Measurements from ENCODE around the gene NTM.

GRCh38 chr11:131331010-131331409 lies 39.4 kb upstream of the NTM start:
- TF ChIP-seq, protein P1, sequence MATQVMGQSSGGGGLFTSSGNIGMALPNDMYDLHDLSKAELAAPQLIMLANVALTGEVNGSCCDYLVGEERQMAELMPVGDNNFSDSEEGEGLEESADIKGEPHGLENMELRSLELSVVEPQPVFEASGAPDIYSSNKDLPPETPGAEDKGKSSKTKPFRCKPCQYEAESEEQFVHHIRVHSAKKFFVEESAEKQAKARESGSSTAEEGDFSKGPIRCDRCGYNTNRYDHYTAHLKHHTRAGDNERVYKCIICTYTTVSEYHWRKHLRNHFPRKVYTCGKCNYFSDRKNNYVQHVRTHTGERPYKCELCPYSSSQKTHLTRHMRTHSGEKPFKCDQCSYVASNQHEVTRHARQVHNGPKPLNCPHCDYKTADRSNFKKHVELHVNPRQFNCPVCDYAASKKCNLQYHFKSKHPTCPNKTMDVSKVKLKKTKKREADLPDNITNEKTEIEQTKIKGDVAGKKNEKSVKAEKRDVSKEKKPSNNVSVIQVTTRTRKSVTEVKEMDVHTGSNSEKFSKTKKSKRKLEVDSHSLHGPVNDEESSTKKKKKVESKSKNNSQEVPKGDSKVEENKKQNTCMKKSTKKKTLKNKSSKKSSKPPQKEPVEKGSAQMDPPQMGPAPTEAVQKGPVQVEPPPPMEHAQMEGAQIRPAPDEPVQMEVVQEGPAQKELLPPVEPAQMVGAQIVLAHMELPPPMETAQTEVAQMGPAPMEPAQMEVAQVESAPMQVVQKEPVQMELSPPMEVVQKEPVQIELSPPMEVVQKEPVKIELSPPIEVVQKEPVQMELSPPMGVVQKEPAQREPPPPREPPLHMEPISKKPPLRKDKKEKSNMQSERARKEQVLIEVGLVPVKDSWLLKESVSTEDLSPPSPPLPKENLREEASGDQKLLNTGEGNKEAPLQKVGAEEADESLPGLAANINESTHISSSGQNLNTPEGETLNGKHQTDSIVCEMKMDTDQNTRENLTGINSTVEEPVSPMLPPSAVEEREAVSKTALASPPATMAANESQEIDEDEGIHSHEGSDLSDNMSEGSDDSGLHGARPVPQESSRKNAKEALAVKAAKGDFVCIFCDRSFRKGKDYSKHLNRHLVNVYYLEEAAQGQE (IDR thresholded peaks at IDR 0.05; ENCODE audit: insufficient replicate concordance, low read depth): no peak
- TF ChIP-seq POLR2AphosphoS5 (IDR thresholded peaks at IDR 0.05; ENCODE audit: low read depth) (no peak), SPI1 (IDR thresholded peaks at IDR 0.05; ENCODE audit: borderline replicate concordance, low read depth) (no peak), CTCF (IDR thresholded peaks at IDR 0.05; ENCODE audit: insufficient read depth, low read length) (no peak)
